Measurements from ENCODE around the gene HOXC11. TPM values are rescaled to one million over a fixed set of nuclear protein-coding genes. Genes with fewer than 3 reads are reported as not detected.

Gene HOXC11
- total and polyA plus RNA-seq, 10 of the 15 experiments (the other 5 are each of a cell fraction or from before 2014, with no cell fraction given): not detected

DNA sequence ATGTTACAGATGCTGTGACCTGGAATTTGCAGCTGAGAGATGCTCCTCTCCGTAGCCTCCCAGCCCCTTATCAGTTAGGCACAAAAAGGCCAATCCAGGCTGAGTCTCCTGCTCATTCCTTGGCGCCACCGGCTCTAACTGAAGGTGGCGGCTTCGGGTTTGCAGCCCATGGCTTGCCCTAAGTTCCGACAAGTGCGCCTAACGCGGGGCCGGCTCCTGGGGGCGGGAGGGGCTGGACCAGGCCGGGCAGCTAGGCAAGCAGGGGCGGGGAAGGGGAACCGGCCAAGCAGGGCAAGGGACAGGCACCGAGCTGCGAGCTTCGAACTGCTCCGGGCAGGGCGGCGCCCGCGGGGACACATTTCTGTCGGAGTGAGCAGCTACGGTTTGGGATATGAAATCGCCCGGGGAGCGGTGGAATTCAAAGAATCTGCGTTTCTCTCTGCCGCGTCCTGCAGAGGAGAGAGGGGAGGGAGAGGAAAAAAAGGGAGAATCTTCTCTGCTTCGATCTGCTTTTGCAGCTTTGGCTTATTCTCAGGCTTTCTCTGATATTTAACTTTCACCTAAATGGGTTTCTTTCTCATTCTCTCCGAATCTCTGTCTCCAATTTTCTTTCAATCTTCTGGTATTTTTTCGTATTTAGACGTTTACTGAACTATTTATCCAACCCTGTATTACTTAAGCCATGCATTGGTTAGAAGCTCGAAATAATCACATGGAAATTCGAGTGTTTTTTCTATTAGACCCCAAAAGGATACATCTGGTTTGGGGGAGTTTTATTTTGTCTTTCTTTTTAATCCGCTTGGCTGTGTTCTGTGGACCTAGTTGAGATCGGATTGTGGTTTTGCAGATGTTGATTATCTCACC, 19.8 kb upstream of the HOXC11 start (continued):
- TF ChIP-seq, protein P1, sequence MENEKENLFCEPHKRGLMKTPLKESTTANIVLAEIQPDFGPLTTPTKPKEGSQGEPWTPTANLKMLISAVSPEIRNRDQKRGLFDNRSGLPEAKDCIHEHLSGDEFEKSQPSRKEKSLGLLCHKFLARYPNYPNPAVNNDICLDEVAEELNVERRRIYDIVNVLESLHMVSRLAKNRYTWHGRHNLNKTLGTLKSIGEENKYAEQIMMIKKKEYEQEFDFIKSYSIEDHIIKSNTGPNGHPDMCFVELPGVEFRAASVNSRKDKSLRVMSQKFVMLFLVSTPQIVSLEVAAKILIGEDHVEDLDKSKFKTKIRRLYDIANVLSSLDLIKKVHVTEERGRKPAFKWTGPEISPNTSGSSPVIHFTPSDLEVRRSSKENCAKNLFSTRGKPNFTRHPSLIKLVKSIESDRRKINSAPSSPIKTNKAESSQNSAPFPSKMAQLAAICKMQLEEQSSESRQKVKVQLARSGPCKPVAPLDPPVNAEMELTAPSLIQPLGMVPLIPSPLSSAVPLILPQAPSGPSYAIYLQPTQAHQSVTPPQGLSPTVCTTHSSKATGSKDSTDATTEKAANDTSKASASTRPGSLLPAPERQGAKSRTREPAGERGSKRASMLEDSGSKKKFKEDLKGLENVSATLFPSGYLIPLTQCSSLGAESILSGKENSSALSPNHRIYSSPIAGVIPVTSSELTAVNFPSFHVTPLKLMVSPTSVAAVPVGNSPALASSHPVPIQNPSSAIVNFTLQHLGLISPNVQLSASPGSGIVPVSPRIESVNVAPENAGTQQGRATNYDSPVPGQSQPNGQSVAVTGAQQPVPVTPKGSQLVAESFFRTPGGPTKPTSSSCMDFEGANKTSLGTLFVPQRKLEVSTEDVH (IDR thresholded peaks at IDR 0.05; ENCODE audit: low read depth, partially characterized antibody): no peak
- TF ChIP-seq NFYA (IDR thresholded peaks at IDR 0.05; ENCODE audit: borderline replicate concordance, low read depth, low read length): no peak

DNA sequence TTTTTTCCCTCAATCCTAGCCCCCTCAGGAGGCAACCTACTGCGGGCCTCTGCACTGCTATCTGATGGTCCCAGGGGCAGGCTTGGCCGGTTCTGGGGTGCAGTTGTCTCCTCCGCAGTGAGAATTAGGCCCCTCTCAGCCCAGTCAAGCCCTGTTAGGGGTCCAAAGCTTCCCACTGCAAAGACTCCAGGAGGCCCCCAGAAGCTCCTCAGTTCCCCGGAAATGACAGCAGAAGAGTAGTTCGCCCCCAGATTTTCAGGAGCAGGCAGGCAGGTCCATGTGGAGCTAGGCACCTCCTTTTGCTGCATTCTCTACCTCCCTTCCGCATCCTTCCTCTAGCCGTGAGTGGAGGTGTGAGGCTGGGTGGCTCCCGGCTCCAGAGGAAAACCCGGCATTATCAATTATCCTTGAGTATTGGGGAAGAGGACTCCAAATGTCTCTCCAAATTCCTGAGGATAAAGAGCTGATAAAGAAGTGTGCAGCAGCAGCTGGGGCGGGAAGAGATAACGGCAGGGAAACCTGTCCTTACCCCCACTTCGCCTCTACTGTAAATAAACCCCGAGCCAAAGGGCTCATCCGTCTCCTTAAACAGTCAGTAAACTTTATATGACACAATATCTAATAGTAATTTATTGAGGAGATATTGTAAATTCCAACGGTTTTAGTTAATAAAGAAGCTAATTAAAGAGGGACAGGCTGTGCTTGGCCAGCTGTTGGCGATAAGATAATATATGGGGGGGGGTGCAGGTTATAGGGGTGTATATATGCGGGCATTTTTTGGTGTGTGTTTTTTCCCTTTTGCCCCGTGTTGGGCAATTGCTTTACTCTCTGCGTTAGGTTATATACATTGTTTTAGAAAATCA, 18.9 kb upstream of the HOXC11 start:
- ChIA-PET SMC1A (ENCODE audit: uncharacterized antibody, unreplicated experiment) (interaction anchor here (1.3 kb wide), 1 partner anchor 247 kb away, joined by 3 read pairs; no protein-coding TSS in a partner anchor), CTCF (no interaction called here), RAD21 (ENCODE audit: unreplicated experiment) (no interaction called here), POLR2A (interaction anchor here (1.0 kb wide), 1 partner anchor 11 kb away, joined by 3 read pairs; no protein-coding TSS in a partner anchor)
- no peak overlapping the region for H3K9ac ChIP-seq (ENCODE audit: control insufficient read depth, insufficient read depth, low read length)
- no peaks in the 10 kb centered on the region for H3K9me3 ChIP-seq (replicated peaks; ENCODE audit: control insufficient read depth, insufficient read depth, low read length)
- H3K4me2 ChIP-seq (ENCODE audit: control insufficient read depth, insufficient read depth): no peak overlapping the region
- H3K36me3 ChIP-seq (ENCODE audit: control insufficient read depth in 2 of 2, insufficient read depth in 2 of 2, low read length in 1 of 2): no peaks in the 10 kb centered on the region
- FAIRE-seq (no peak), ATAC-seq (no peak), DNase-seq (ENCODE audit: low read depth, low spot score) (no peak)
- TF ChIP-seq, protein P2, sequence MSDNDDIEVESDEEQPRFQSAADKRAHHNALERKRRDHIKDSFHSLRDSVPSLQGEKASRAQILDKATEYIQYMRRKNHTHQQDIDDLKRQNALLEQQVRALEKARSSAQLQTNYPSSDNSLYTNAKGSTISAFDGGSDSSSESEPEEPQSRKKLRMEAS (IDR thresholded peaks at IDR 0.05; ENCODE audit: low read depth, low read length): no peak
- TF ChIP-seq EZH2 (IDR thresholded peaks at IDR 0.05; ENCODE audit: borderline replicate concordance, control insufficient read depth, low read depth, low read length): 0 out of 2 replicates have a peak, but pooled peaks have one; percentile 21
- TF ChIP-seq, protein P3, sequence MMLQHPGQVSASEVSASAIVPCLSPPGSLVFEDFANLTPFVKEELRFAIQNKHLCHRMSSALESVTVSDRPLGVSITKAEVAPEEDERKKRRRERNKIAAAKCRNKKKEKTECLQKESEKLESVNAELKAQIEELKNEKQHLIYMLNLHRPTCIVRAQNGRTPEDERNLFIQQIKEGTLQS (IDR thresholded peaks at IDR 0.05; ENCODE audit: borderline replicate concordance, extremely low read depth, low read depth, low read length): no peak
- BruUV-seq (replicated peaks): no TSS peak
- H3K4me1 ChIP-seq (ENCODE audit: control insufficient read depth, insufficient read depth, low read length): no peaks in the 10 kb centered on the region
- H3K79me2 ChIP-seq (ENCODE audit: control insufficient read depth, insufficient read depth, low read length): no peaks in the 10 kb centered on the region
- no peak overlapping the region for H2AFZ ChIP-seq (ENCODE audit: control insufficient read depth, low read depth, low read length)
- 16% methylated on average over 19 of the region's 19 CpGs for WGBS (ENCODE audit: insufficient coverage, insufficient replicate concordance, low lambda C conversion rate, missing lambda C conversion rate)
- H3K4me3 ChIP-seq: no peak overlapping the region
- peaks cover 42 to 57% of the 10 kb centered on the region in 2 experiments for H3K27me3 ChIP-seq (replicated peaks in 1 of 2; ENCODE audit: control insufficient read depth in 2 of 2, insufficient read depth in 2 of 2, low read length in 1 of 2)
- no peaks in the 10 kb centered on the region for H4K20me1 ChIP-seq (ENCODE audit: control insufficient read depth, insufficient read depth)
- in situ Hi-C loops (cut with MboI) (no loop called here), intact Hi-C loops (cut with micrococcal nuclease; ENCODE audit: unreplicated experiment) (no loop called here)
- H3K27ac ChIP-seq (ENCODE audit: control insufficient read depth, insufficient read depth): no peak overlapping the region

All from GM12878 (cell line).